ENCODE data around the gene NIPBL.

Gene NIPBL

GRCh38 chr5:37015795-37016666 lies 139.5 kb downstream of the NIPBL start:
- TF ChIP-seq, protein P1, sequence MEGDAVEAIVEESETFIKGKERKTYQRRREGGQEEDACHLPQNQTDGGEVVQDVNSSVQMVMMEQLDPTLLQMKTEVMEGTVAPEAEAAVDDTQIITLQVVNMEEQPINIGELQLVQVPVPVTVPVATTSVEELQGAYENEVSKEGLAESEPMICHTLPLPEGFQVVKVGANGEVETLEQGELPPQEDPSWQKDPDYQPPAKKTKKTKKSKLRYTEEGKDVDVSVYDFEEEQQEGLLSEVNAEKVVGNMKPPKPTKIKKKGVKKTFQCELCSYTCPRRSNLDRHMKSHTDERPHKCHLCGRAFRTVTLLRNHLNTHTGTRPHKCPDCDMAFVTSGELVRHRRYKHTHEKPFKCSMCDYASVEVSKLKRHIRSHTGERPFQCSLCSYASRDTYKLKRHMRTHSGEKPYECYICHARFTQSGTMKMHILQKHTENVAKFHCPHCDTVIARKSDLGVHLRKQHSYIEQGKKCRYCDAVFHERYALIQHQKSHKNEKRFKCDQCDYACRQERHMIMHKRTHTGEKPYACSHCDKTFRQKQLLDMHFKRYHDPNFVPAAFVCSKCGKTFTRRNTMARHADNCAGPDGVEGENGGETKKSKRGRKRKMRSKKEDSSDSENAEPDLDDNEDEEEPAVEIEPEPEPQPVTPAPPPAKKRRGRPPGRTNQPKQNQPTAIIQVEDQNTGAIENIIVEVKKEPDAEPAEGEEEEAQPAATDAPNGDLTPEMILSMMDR (IDR thresholded peaks at IDR 0.05; ENCODE audit: low read length, missing control alignments) = no peak
- no peak overlapping the region for H3K4me3 ChIP-seq (replicated peaks; ENCODE audit: low read depth, low read length)
- DNase-seq (ENCODE audit: low read depth) = peak; percentile 56

DNA sequence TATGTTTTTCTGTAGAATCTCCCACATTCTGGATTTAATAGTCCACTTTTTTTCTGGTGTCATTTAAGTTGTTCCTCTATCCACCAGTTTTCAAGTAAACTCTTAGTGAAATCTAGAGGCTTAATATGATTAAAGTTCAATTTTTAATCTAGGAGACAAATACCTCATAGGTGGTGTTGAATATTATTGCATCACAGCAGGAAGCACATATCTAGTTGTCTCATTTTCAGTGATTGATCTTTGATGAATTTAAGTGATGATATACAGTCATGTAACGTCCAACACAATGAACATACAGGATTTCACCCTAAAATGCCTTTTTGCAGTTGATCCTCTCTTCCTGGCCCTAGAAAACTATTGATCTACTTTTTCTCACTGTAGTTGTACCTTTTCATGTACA lies 152.3 kb downstream of the NIPBL start:
- no peak overlapping the region for H3K4me3 ChIP-seq (replicated peaks; ENCODE audit: low read depth, low read length)
- TF ChIP-seq, protein P1 (IDR thresholded peaks at IDR 0.05; ENCODE audit: low read length, missing control alignments) = no peak

GRCh38 chr5:37029436-37029835 lies 152.9 kb downstream of the NIPBL start:
- peak; percentile 49 for DNase-seq (ENCODE audit: low read depth)
- no peak overlapping the region for H3K4me3 ChIP-seq (replicated peaks; ENCODE audit: low read depth, low read length)
- TF ChIP-seq, protein P1 (IDR thresholded peaks at IDR 0.05; ENCODE audit: low read length, missing control alignments) = no peak

More for the DNA sequence above, 152.3 kb downstream of the NIPBL start:
- DNase-seq (ENCODE audit: low read depth) = no peak

DNA sequence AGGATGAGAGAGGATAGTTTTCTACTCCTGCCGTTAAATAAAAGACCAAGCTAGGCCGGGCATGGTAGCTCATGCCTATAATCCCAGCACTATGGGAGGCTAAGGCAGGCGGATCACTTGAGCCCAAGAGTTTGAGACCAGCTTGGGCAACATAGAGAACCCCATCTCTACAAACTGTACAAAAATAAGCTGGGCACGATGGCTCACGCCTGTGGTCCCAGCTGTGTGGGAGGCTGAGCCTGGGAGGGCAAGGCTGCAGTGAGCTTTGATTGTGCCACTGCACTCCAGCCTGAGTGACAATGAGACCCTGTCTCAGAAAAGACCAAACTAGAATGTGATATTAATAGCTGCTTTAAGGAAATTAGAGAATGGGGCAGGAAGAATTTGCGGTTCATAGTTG lies 158.4 kb downstream of the NIPBL start:
- no peak for DNase-seq (ENCODE audit: low read depth)
- TF ChIP-seq, protein P1 (IDR thresholded peaks at IDR 0.05; ENCODE audit: low read length, missing control alignments) = no peak
- no peak overlapping the region for H3K4me3 ChIP-seq (replicated peaks; ENCODE audit: low read depth, low read length)

GRCh38 chr5:37037840-37038239 lies 161.3 kb downstream of the NIPBL start:
- TF ChIP-seq, protein P1 (IDR thresholded peaks at IDR 0.05; ENCODE audit: low read length, missing control alignments) = no peak
- DNase-seq (ENCODE audit: low read depth) = no peak
- H3K4me3 ChIP-seq (replicated peaks; ENCODE audit: low read depth, low read length) = no peak overlapping the region

- no peak overlapping the region for H3K4me3 ChIP-seq (replicated peaks; ENCODE audit: low read depth, low read length)
- no peak for DNase-seq (ENCODE audit: low read depth)
- TF ChIP-seq, protein P1 (IDR thresholded peaks at IDR 0.05; ENCODE audit: low read length, missing control alignments) = no peak
Measured at GRCh38 chr5:37039824-37040223, 163.3 kb downstream of the NIPBL start.

DNA sequence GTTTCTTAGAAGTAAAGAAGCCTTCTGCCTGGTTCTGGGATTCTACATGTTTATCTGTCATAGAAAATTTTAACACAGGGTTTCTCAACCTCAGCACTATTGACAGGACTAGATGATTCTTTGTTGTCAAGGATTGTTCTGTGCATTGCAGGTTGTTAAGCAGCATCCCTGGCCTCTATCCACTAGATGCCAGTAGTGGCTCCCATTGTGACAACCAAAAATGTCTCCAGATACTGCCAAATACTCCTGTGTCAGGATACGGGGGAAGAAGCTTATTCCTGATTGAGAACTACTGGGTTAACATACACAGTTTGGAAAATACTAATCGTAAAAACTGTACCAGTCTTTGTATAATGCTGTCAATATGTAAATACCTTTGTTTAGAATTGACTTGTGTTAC lies 167.1 kb downstream of the NIPBL start:
- TF ChIP-seq, protein P1 (IDR thresholded peaks at IDR 0.05; ENCODE audit: low read length, missing control alignments) = peak; percentile 38
- H3K4me3 ChIP-seq (replicated peaks; ENCODE audit: low read depth, low read length) = no peak overlapping the region
- DNase-seq (ENCODE audit: low read depth) = peak; percentile 31

Measured in fibroblast of pulmonary artery (primary cell).